SK-N-MC (cell line): ENCODE data around the gene ERCC3.

Experiments
- EZH2 ChIP-seq: fragments of 200-600 bp; sonication (generic); IDR thresholded peaks from one replicate; pipeline ENCODE4 v1.6.1; 2017; ENCODE audit warnings: antibody characterized with exemption
- POLR2AphosphoS5 ChIP-seq: IDR thresholded peaks from 2 replicates; pipeline ENCODE4 v1.6.1; 2012; ENCODE audit warnings: mild to moderate bottlenecking, low read depth, low read length, borderline replicate concordance

DNA sequence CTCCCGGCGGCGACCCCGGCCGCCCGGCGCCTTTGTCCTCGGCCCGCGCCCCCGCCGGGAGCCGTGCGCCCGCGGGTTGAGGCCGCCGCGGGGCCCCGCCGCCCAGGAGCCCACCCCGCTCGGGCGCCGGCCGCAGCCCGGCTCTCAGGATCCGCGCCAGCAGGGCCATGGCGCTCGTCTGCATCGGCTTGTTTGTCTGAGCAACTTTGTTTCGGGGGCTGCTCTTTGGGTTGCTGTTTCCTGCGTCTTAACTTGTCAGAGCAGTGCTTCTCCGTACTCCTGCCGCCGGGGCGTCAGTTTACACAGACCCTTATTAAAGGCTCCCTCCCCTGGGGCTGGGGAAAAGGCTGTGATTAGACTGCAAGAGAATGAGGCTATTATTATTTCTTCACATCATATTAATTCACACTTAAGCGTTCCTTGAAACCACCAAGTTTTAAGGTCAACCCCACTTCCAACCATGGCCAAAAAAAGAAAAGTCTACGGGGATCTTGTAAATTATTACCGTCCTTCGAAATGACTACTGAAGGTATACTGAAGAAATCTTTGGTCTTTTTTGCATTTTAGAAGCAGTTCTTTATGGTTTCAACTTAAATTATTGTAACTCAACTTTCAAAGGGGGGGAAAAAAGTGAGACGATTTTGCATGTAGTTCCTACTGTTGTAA, 73.7 kb downstream of the ERCC3 start, which contains the start of gene CYP27C1:
- TF ChIP-seq POLR2AphosphoS5 (peak; percentile 52; the same call in 1 of the 2 replicates), EZH2 (no peak)
